K562 (cell line): ENCODE measurements around the gene NOTCH1. TPM values are rescaled to one million over a fixed set of nuclear protein-coding genes. Genes with fewer than 3 reads are reported as not detected.
A peak's percentile ranks its signal among the peaks of the same experiment; 100 is the strongest.

Source experiments
- ATAC-seq: fragments of 200-7000 bp; cut with Tn5 transposase; 3 replicates; pipeline ENCODE4 v1.9.1; 2020; ENCODE audit warnings: moderate library complexity
- BruUV-seq: library from RNA; stranded (reverse); fragments of 400-500 nt; replicated peaks from 2 replicates; lab custom pipeline; 2021; lab: Mats Ljungman, UMichigan
- CTCF ChIA-PET: fragments of 300-600 bp; formaldehyde crosslinking; extraction: SDS; loops from one replicate; lab custom pipeline; 2021; ENCODE audit warnings: low intra/inter-chr PET ratio; lab: Yijun Ruan, JAX
- POLR2A ChIA-PET: fragments of 300-600, 350-650 bp; sonication (Branson Sonifier 250); formaldehyde crosslinking; extraction: SDS; loops from one replicate; lab custom pipeline; 2021; ENCODE audit warnings: antibody characterized with exemption, inconsistent platforms; lab: Yijun Ruan, JAX
- DNase-seq, 4 experiments: peaks; one replicate each; pipeline versions ENCODE4 v3.0.0 to v3.0.0-alpha.2; 2011 to 2018; ENCODE audit warnings: low spot score in 3 of 4, mixed read lengths in 3 of 4; ENCODE audit errors: extremely low read depth in 1 of 4
- FAIRE-seq: peaks from 2 replicates; lab custom pipeline; 2011; peaks lifted over from hg19 to GRCh38; lab: Jason Lieb, UNC
- H2AFZ ChIP-seq: 2 replicates; pipeline ENCODE4 v1.6.0; 2011; ENCODE audit warnings: low read depth, low read length, control low read depth, inconsistent platforms
- H3K27ac ChIP-seq: fragments of 200-600 bp; 3 replicates; pipeline ENCODE4 v1.8.0; 2011; ENCODE audit warnings: low read depth, mild to moderate bottlenecking, control low read depth, inconsistent platforms, low read length, moderate library complexity, mixed read lengths; ENCODE audit errors: extremely low read depth
- H3K27me3 ChIP-seq, 2 experiments: fragments of 300-600 bp in 1 of 2; 2 replicates in 1 of 2; 3 replicates in 1 of 2; pipeline versions ENCODE4 v1.6.0 to v1.8.0; 2011; ENCODE audit warnings: inconsistent platforms in 2 of 2, low read length in 2 of 2, mild to moderate bottlenecking in 1 of 2, mixed read lengths in 1 of 2, moderate library complexity in 1 of 2; ENCODE audit not compliant: control insufficient read depth in 2 of 2, insufficient read depth in 2 of 2
- H3K36me3 ChIP-seq: fragments of 300-600 bp; 3 replicates; pipeline ENCODE4 v1.8.0; 2011; ENCODE audit warnings: mild to moderate bottlenecking, low read length, inconsistent platforms; ENCODE audit not compliant: control insufficient read depth, insufficient read depth
- H3K4me1 ChIP-seq, 2 experiments: fragments of 200-600 bp in 1 of 2; replicated peaks in 1 of 2; 2 replicates in 1 of 2; 3 replicates in 1 of 2; pipeline versions ENCODE4 v1.5.1 to v1.8.0; 2011; ENCODE audit warnings: inconsistent platforms in 2 of 2, low read length in 2 of 2, mild to moderate bottlenecking in 1 of 2, mixed read lengths in 1 of 2, moderate library complexity in 1 of 2; ENCODE audit not compliant: control insufficient read depth in 2 of 2, insufficient read depth in 2 of 2
- H3K4me2 ChIP-seq: 2 replicates; pipeline ENCODE4 v1.6.1; 2011; ENCODE audit warnings: low read length, control low read depth, inconsistent platforms, mixed read lengths; ENCODE audit not compliant: insufficient read depth
- H3K4me3 ChIP-seq: fragments of 200-600 bp; sonication (generic), shearing (Covaris generic); 2 replicates; pipeline ENCODE4 v1.5.1; 2016; ENCODE audit warnings: control low read depth, inconsistent platforms
- H3K79me2 ChIP-seq: fragments of 200-600 bp; 3 replicates; pipeline ENCODE4 v1.8.0; 2011; ENCODE audit warnings: low read length, inconsistent platforms; ENCODE audit not compliant: control insufficient read depth, insufficient read depth
- H3K9ac ChIP-seq, 2 experiments: 2 replicates each; pipeline versions ENCODE4 v1.6.0 to v1.6.1; 2011; ENCODE audit warnings: low read depth in 2 of 2, low read length in 2 of 2, control low read depth in 1 of 2, inconsistent platforms in 1 of 2, mild to moderate bottlenecking in 1 of 2, mixed read lengths in 1 of 2; ENCODE audit not compliant: insufficient read depth in 1 of 2
- H3K9me1 ChIP-seq: one replicate; pipeline ENCODE4 v1.6.0; 2011; ENCODE audit warnings: inconsistent platforms, mild to moderate bottlenecking, low read length, moderate library complexity; ENCODE audit not compliant: control insufficient read depth, insufficient read depth
- H3K9me3 ChIP-seq: replicated peaks from 2 replicates; pipeline ENCODE4 v1.5.1; 2011; ENCODE audit warnings: low read depth, low read length, inconsistent platforms; ENCODE audit not compliant: control insufficient read depth, insufficient read depth
- H4K20me1 ChIP-seq: replicated peaks from 2 replicates; pipeline ENCODE4 v1.6.1; 2011; ENCODE audit warnings: low read length, inconsistent platforms, mixed read lengths; ENCODE audit not compliant: control insufficient read depth, insufficient read depth
- RBFOX2 ChIP-seq: fragments of 200-400 bp; formaldehyde crosslinking; IDR thresholded peaks from 2 replicates; pipeline ENCODE4 v1.6.1; 2017; ENCODE audit warnings: low read depth, mild to moderate bottlenecking, low read length, moderate library complexity
- WGBS: fragments of 100-300 bp; shearing (Covaris generic); methylation state at CpG from one replicate; pipeline ENCODE4 v1.1.6; 2016; ENCODE audit warnings: low coverage, mixed read lengths; ENCODE audit not compliant: insufficient coverage; ENCODE audit errors: missing lambda C conversion rate; 5-methylcytosine and 5-hydroxymethylcytosine counted together
- in situ Hi-C: fragments of 300-500 bp; cut with MboI; formaldehyde crosslinking; loops from 4 replicates; pipeline ENCODE4 v1.15.0; 2018; ENCODE audit warnings: inconsistent platforms, mixed read lengths
- intact Hi-C: fragments of 100-400 bp; cut with micrococcal nuclease; formaldehyde crosslinking; loops from 2 replicates; pipeline ENCODE4 v1.14.2; 2022
- polyA plus RNA-seq, 8 experiments: library from polyadenylated mRNA; depleted of rRNA in 4 of 8; stranded (reverse) in 5 of 8; unstranded in 3 of 8; fragments of >200 nt; fragmentation: Nextera tagmentation in 2 of 8; fragmentation: Illumina TruSeq in 1 of 8; extraction: Ambion mirVana in 2 of 8; extraction: Trizol in 1 of 8; gene quantifications; 2 replicates each; pipeline versions ENCODE4 v1.2.1 to v1.2.3, GENCODE V29; 2011 to 2014; ENCODE audit warnings: inconsistent platforms in 1 of 8, missing spikeins in 1 of 8
- total RNA-seq, 7 experiments: library from RNA; depleted of rRNA in 6 of 7; stranded (reverse); fragments of >200 nt in 6 of 7; fragmentation: Illumina TruSeq in 2 of 7; extraction: Trizol in 2 of 7; gene quantifications; 2 replicates each; pipeline versions ENCODE4 v1.2.1 to v1.2.3, GENCODE V29; 2011 to 2021; ENCODE audit warnings: low replicate concordance in 1 of 7
- TF ChIP-seq, protein P1 (sequence below): sonication (generic); formaldehyde crosslinking; IDR thresholded peaks from 2 replicates; pipeline ENCODE4 v1.8.0; 2022; ENCODE audit warnings: mild to moderate bottlenecking, missing genetic modification reagents

Gene NOTCH1
- total and polyA plus RNA-seq, 9 of the 15 experiments (the other 6 are each of a cell fraction or from before 2014, with no cell fraction given) = 0.03 to 31.4 (median 2.3) TPM

DNA sequence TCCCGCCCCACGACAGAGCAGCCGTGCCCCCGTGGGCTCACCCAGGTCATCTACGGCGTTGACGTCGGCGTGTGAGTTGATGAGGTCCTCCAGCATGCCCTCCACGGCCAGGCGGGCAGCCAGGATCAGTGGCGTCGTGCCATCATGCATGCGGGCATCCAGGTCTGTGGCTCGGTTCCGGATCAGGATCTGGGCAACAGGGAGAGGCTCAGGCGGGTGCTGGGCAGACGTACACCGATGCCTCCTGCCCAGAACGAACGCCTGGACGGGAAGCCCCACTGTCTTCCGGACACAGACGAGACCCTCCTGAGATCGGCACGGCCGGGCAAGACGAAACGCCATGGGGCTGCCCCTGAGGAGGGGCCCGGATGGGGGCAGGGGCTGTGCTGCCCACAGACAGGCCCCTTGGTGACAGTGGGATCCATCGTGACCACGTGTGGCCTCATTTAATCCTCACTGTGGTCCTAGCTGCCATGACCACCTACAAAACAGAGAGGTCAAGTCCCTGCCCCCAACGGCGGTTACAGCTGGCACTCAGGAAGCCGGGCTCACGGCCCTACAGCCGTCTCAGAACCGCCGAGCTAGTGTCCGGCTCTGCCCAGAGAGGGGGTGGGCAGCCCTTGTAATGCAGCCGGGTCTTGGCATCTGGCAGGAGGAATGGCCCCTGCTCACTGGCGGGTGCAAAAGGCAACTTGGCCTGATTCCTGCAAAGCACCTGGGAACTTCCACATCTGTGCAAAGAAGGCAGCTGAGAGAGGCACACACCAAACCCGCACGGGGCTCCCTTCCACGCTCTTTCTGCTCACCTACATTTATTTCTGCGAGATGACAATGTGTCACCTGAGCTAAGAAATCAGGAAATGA is 46.5 kb downstream of the NOTCH1 start:
- DNase-seq (no peak), ATAC-seq (no peak), FAIRE-seq (no peak)
- Histone ChIP-seq H3K4me1 (peaks cover 0 to 29% of the 10 kb centered on the region in 2 experiments; a peak in 2 of 5 replicates), H3K27me3 (no peaks in the 10 kb centered on the region), H4K20me1 (no peaks in the 10 kb centered on the region), H3K9ac (no peak overlapping the region), H3K36me3 (peaks cover 78% of the 10 kb centered on the region; the same call in 1 of the 3 replicates), H3K27ac (no peak overlapping the region), H3K4me2 (no peak overlapping the region), H3K4me3 (no peak overlapping the region), H3K9me1 (no peaks in the 10 kb centered on the region), H2AFZ (no peak overlapping the region), H3K9me3 (no peaks in the 10 kb centered on the region), H3K79me2 (no peaks in the 10 kb centered on the region)
- POLR2A ChIA-PET = interaction anchor here (0.5 to 1.2 kb wide), 2 partner anchors 15 to 138 kb away, joined by 3 read pairs; no protein-coding TSS in a partner anchor
- in situ Hi-C loops = no loop called here
- TF ChIP-seq, protein P1, sequence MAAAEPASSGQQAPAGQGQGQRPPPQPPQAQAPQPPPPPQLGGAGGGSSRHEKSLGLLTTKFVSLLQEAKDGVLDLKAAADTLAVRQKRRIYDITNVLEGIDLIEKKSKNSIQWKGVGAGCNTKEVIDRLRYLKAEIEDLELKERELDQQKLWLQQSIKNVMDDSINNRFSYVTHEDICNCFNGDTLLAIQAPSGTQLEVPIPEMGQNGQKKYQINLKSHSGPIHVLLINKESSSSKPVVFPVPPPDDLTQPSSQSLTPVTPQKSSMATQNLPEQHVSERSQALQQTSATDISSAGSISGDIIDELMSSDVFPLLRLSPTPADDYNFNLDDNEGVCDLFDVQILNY (CRISPR knock-in tag) = no peak
- 0 out of 2 replicates have a peak, but pooled peaks have one; percentile 15 for TF ChIP-seq RBFOX2
- BruUV-seq = no TSS peak
- 87% methylated on average over 31 of the region's 46 CpGs for WGBS
- intact Hi-C loops = no loop called here
- CTCF ChIA-PET = no interaction called here
